Measurements from ENCODE around the gene FAM118A.
A peak's percentile ranks its signal among the peaks of the same experiment; 100 is the strongest.
"Not testable (repeated sequence)": the region's sequence is repeated elsewhere in the genome, so short reads cannot be mapped to it uniquely, and the experiment has no call there.

Gene FAM118A

DNA sequence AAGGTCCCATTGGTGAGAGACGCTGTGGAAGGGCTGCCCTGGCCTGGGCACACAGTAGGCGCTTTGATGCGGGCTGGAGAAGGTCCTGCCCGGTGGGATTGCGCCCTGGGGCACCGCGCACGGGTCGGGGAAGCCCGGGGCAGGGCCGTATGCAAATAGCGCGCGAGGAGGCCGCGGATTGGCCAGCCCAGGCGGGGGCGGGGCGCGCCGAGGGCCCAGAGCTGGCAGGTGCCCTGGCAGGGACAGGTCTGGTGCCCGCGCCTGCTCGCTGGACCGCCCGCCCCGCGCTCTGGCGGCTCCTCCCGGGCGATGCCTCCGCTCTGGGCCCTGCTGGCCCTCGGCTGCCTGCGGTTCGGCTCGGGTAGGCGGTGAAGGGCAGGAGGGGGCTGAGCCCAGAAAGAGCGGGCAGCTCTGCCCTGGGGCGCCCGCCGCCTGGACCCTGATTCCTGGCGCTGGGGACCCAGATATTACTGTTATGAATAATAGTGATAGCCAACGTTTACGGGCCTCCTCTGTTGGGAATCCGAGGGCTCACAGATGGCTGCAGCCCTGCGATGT, 24.9 kb upstream of the FAM118A start, which contains the start of gene UPK3A:
Gene UPK3A (plus strand): TSS at position 245 of the 558 bp plus-strand sequence. CDS start 65 bp downstream, at position 310.
- peak; percentile 9 to 64 for DNase-seq

DNA sequence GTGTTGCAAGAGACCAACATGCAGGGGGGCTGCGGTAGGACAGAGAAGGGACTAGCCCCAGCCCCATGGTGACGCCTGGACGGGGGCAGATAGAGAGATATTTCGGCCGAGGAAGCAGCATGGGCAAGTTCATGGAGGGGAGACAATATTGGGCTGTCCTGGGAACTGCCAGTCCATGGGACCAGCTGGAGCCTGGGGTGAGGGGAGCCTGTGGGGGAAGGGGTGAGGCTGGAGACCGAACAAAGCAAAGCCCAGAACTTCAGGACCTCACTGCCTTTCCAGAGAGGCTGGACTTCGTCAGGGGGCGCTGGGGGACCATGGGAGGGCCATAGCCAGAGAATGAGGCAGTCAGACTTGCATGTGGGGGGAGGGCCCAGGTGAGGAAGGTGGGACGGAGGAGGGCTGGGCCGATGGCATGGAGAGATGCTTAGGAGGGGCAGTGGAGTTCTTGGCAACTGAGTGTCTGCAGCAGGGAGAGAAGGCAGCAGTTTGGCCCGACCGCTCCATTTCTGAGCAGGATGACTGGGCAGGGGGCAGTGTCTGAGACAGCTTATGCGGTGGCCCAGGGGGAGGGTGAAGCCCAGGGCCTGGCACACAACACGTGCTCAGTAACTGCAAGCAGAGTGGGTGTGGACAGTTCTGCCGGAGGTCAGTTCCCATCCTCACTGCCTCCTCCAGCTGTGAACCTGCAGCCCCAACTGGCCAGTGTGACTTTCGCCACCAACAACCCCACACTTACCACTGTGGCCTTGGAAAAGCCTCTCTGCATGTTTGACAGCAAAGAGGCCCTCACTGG, 24.3 kb upstream of the FAM118A start:
- peak; percentile 8 to 48 for DNase-seq

DNA sequence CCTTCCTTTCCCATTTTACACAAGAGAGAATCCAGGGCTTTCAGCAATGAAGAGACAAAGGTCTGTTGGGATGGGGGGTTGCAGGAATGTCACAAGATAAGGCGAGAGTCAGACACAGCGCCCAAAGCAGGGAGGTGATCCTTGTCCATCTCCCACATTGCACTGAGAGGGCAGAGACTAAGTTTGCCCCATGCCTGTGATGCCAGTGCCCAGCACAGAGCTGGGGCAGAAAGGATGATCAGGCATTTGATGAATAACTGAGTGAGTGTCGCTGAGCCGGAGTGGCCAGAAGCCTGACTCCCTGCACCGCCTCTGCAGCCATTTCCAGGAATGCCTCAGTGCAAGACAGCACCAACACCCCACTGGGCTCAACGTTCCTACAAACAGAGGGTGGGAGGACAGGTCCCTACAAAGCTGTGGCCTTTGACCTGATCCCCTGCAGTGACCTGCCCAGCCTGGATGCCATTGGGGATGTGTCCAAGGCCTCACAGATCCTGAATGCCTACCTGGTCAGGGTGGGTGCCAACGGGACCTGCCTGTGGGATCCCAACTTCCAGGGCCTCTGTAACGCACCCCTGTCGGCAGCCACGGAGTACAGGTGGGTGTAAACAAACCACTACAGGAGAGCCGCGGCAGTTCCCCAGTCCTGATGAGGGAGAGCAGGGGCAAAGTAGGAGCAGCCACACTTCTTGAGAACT, 22.7 kb upstream of the FAM118A start:
- DNase-seq, result no peak

DNA sequence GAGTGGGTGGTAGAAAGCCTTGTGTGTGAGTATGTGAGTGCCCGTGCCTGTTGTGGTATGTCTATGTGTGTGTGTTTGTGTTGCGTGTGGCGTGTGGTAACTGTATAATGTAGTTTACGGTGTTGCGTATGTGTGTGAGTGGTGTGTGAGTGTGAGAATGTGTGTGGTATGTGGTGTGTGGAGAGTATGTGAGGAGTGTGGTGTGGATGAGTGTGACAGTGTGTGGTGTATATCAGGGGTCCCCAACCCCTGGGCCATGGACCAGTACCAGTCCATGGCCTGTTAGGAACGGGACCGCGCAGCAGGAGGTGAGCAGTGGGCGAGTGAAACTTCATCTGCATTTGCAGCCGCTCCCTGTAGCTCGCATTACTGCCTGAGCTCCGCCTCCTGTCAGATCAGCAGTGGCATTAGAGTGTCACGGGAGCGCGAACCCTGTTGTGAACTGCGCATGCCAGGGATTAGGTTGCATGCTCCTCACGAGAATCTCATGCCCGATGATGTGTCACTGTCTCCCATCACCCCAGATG, 19.3 kb upstream of the FAM118A start:
- peak; percentile 84 to 91 for DNase-seq

DNA sequence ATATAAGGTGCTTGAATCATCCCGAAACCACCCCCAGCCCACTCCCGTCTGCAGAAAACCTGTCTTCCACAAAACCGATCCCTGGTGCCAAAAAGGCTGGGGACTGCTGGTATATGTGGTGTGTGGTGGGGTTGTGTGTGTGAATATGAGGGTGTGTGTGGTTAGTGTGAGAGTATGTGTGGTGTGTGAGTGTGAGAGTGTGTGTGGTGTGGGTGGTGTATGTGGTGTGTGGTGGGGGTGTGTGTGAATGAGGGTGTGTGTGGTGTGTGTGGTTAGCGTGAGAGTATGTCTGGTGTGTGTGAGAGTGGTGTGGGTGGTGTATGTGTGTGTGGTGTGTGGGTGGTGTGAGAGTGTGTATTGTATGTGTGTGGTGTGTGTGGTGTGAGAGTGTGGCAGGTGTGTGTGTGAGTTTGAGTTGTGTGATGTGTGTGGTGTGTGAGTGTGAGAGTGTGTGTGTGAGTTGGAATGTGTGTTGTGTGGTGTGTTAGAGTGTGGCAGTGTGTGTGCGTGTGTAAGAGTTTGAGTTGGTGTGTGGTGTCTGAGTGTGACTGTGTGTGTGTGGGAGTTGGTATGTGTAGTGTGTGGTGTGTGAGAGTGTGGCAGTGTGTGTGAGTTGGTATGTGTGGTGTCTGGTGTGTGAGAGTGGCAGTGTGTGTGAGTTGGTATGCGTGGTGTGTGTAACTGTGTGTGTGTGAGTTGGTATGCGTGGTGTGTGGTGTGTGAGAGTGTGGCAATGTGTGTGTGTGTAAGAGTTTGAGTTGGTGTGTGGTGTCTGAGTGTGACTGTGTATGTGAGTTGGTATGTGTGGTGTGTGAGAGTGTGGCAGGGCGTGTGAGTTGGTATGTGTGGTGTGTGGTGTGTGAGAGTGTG, 18.4 kb upstream of the FAM118A start:
- no peak for DNase-seq

DNA sequence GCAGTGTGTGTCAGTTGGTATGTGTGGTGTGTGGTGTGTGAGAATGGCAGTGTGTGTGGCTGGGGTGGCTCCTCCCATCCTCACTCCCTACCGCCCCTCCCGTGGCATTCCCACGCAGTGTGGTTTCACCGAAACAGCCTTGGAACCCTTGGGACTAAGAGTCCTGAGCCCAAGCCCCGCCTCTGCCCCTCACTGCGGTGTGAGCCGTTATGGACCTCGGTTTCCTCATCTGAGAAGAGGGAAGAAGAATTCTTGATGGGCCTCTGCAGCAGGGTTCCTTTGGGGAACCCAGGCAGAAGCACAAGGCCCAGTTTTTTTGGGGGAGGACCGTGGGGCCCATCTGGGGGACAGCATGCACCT, 17.8 kb upstream of the FAM118A start:
- no peak for DNase-seq

DNA sequence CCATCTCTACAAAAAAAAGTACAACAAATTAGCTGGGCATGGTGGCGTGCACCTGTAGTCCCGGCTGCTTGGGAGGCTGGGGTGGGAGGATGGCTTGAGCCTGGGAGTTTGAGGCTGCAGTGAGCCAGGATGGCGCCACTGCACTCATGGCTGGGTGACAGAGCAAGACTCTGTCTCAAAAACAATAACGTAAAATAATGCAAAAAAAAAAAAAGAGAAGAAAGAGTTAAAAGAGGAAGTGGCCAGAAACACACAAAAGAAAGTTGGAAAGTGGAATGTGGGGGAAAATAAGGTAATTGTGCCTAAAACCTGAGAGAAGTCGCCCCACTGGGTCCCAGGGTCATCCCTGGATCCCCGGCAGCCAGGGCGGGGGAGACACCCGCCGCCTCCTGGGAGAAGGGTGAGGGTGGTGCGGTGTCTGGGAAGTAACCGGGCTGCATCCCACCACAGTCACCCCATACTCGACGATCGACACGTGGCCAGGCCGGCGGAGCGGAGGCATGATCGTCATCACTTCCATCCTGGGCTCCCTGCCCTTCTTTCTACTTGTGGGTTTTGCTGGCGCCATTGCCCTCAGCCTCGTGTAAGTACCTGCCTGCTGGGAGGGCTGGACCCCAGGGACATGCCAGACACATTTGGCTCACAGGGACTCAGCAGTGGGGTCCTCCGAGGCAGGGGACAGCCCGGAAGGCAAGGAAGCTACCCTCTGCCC, 16.8 kb upstream of the FAM118A start:
- DNase-seq, result no peak

DNA sequence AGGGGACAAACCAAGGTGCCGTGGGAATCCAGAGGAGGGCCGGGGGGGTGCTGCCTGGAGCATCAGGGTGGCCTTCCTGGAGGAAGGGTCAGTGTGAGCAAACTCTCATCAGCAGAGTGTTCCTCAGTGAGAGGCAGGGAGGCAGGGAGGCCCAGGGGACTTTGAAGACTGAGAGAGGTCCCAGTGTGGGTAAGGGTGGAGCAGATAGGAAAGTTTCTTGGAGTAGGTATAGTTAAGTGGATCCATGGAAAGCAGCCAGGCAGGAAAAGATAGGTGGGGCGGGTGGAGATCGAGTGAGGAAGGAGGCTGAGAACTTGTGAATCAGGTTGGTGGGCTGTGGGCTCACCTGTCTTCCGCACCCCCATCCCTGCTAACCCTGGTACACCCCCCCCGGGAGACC, 15.7 kb upstream of the FAM118A start:
- no peak for DNase-seq

DNA sequence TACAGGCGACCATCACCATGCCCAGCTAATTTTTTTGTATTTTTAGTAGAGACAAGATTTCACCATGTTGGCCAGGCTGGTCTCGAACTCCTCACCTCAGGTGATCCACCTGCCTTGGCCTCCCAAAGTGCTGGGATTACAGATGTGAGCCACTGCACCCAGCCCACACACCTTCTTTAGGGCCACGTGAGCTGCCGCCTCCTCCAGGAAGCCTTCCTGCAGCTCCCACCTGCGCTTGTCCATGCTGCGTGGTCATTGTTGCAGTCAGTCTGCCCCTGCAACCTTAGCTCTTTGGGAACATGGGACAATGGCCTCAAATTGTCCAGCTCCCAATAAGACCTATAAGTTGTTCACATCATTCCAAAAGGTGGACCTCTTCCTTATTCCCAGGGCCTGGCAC, 14.7 kb upstream of the FAM118A start:
- DNase-seq, result not testable (repeated sequence)

DNA sequence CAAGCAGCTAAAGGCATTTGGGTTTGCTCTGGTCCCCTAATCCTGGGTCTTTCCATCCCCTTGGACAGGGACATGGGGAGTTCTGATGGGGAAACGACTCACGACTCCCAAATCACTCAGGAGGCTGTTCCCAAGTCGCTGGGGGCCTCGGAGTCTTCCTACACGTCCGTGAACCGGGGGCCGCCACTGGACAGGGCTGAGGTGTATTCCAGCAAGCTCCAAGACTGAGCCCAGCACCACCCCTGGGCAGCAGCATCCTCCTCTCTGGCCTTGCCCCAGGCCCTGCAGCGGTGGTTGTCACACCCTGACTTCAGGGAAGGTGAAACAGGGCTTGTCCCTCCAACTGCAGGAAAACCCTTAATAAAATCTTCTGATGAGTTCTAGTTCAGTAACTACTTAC, 14.2 kb upstream of the FAM118A start:
- DNase-seq, result no peak

DNA sequence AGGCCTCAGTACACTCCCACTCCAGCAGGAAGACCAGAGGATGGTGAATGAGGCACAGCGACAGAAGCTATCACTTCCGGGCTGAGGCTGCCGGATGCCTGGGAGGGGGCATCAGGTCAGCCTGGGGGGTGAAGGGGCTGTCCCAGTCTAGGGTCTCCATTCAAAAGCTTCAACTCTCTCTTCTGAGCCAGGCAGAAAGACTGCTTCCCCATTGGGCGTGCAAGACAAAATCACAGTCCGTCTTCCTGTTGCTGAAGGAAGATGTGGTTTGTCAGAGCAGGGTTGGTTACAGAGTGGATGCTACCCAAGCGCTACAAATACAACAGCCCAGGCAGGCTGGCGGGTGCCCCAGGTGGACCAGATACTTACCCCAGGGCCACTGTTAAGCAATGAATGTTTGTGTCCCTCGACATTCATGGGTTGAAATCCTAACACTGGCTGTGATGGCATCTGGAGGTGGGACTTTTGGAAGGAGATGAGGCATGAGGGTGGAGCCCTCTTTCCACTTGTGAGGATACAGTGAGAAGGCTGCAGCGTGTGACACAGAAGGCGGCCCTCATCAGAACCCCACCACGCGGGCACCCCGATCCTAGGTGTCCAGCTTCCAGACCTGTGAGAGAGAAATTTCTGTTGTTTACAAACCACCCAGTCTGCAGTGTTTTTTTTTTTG, 13.0 kb upstream of the FAM118A start:
- DNase-seq, result no peak

DNA sequence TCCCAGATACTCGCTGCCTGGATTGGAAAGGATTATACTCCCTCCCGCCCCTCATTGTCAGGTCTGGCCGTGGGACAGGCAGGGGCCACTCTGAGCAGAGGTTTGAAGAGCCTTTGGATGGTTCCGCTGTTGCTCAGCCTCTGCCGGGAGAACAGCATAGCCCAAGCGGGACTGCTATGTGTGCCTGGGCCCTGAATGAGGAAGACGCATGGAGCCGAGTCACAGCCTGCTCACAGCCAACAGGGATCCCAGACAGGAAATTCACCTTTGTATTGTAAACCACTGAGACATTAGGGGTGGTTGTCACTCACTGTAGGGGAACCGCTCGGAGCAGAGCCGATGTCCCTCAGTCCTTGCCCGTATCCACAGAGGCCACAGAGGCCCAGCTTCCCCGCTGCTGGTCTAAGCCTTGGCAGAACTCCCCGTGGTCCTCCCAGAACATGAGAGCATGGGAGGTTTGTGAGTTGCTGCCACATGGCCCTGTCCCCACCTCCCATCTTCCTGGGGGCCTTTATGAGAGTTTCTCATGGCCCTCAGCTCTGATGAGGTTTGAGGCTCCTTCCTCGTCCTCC, 10.7 kb upstream of the FAM118A start:
- DNase-seq, result no peak

DNA sequence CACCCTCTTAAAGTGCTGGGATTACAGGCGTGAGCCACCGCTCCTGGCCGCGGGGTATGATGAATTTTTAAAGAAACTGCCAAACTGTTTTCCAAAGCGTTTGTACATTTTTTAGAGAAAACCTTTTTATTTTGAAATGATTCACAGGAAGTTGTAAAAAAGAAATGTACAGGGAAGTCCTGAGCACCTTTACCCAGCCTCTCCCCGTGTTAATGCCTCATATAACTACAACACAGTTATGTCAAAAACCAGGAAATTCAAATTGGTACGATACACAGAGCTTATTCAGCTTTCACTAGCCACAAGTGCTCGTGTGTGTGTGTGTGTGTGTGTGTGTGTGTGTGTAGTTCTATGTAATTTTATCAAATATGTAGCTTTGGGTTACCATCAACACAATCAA, 7.0 kb upstream of the FAM118A start:
- DNase-seq, result no peak

DNA sequence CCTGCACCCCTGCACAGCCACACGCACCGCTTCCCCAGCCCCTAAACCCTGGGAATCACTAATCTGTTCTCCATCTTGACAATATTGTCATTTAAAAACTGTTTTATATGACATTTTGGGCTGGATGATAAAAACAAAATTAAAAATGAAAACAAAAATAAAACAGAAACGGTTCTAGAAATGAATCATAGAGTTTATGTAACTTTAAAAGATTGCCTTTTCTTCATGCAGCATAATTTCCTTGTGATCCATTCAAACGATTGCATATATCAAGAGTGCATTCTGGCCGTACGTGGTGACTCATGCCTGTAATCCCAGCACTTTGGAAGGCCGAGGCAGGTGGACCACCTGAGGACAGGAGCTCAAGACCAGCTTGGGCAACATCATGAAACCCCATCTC, 6.6 kb upstream of the FAM118A start:
- DNase-seq, result no peak

DNA sequence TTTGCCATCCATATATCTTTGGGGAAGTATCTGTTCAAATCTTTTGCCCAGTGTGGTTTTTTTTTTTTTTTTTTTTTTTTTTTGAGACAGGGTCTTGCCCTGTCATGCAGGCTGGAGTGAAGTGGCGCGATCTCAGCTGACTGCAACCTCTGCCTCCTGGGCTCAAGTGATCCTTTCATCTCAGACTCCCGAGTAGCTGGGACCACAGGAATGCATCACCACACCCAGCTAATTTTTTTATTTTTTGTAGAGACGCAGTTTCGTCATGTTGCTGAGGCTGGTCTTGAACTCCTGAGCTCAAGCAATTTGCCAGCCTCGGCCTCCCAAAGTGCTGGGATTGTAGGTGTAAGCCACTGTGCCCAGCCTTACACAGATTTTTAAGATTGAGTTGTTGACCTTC, 4.8 kb upstream of the FAM118A start:
- DNase-seq, result no peak

DNA sequence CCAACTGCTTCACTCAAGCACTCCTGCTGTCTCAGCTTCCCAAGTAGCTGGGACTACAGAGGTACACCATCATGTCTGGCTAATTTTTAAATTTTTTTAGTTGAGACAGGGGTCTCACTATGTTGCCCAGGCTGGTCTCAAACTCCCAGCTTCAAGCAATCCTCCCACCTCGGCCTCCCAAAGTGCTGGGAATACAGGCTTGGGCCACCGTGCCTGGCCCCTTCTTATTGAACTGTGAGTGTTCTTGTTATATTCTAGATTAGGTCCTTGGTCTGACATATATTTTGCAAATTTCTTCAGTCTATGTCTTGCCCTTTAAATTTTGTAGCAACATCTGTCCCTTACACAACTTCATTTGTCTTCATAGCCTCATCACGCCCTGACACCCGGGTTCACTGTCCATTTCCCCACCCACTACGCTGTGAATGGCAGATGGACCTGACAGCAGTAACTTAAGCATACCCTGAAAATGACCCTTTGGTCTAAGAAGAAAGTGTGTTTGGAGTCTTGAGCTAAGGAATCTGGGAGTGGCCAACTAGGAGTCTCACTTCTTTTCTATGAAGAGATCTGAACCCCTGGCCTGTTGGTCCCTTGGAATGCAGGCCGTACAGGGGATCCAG, 4.2 kb upstream of the FAM118A start:
- DNase-seq, result no peak

DNA sequence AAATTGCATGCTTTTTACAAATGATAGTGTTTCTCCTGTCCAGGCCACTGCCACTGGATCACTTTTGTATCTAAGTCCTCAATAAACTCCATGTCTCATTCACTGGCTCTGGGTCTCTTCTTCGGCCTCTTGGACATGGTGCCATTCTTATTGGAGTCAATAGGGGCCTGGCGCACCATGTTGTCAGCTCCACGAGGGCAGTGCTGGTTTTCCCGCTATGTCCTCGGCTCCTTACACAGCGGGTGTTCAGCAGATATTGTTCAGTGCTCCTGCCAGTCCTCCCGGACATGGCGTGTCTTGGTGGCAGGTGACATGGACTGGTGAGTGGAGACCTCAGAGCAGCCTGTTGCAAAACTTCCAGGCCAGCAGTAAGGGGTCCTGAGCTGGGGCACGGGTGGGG, 3.6 kb upstream of the FAM118A start:
- no peak for DNase-seq

DNA sequence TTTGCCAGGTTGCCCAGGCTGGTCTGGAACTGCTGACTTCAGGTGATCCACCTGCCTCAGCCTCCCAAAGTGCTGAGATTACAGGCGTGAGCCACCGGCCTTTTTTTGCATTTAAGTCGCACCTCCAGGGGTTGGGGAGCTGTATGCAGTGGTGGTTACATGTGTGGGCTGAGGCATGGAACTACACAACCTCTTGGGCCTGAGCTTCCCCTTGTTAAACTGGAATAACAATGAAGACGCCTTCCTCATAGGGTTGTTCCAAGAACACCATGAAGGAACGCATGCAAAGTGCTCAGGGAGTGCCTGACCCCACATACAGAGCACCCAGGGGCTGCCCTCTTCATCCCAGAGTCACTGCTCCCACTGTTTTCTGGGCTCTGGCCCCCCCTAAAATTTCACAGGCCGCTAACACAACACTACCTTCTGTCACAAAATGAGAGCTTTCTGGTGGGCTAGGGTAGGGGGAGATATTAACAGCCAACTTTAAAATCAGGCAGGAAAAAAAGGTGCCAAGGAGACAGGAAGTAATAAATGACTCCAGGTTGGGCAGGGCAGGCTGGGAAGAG, 1.3 kb upstream of the FAM118A start:
- no peak for DNase-seq

DNA sequence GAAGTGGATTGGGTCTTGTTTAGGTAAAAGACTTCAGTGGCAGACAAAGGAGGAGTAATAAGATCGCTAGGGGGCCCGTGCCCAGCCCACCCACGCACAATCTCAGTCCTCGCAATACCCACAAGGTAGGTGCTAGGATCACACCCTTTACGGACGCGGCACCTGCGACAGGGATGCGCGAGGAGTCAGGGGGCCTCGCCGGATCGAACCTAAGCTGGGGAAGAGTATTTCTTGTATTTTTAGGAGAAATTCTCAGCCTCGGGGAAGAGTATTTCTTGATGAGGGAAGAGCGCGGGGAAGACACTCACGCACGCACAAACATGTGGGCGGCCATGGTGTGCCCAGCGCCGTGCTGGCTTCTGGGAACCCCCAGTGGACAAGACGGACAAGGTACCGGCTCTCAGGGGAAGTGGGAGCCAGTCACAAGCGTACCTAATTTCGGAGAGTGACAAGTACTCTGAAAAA, 745 bp upstream of the FAM118A start:
- no peak for DNase-seq

DNA sequence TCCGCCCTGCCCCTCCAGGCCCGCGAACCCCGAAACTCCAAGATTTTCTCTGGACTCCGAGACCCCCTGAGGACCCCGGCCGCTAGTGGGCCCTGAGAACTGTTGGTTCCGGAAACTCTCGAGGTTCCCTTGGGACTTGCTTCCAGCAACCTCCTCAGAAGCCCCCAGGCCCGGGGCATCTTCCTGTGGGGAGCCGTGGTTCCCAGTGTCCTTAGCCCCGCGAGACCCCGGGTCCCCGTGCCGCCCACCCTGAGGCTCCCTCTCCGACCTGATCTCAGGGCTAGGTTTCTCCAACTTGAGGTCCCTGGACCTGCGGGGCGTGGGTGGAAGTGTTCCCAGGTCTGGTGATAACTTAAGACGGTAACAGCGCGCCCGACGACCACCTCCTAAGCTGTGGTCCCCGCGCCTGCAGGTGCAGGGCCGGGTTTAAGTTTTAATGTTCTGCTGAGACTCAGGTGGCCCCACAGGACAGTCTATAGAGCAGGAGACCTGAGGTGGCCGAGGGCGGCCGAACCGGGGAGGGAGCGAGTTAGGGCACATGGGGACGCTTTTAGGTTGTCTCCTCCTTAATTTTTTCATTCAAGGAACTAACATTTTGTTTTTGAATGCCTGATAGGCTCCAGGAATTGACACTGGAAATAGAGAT, 720 bp downstream of the FAM118A start:
- DNase-seq, result peak in 1 of 2 experiments; percentile 29
